AG04449 (cell line): ENCODE results near the gene PRKG1.

Source experiments
- CTCF ChIA-PET: fragments of 350-600 bp; formaldehyde crosslinking; extraction: SDS; loops from one replicate; lab custom pipeline; 2021; ENCODE audit warnings: antibody characterized with exemption; lab: Yijun Ruan, JAX
- POLR2A ChIA-PET: fragments of 400-600, 350-600 bp; formaldehyde crosslinking; extraction: SDS; loops from one replicate; lab custom pipeline; 2020; ENCODE audit warnings: antibody characterized with exemption, inconsistent platforms; lab: Yijun Ruan, JAX
- DNase-seq: peaks from one replicate; pipeline ENCODE4 v3.0.0-alpha.2; 2010; ENCODE audit warnings: low read depth, low spot score
- H3K4me3 ChIP-seq: 2 replicates; pipeline ENCODE4 v1.5.1; 2011; ENCODE audit warnings: low read depth, mild to moderate bottlenecking, control low read depth, low read length
- TF ChIP-seq, protein P1 (sequence below): IDR thresholded peaks from one replicate; pipeline ENCODE4 v1.5.1; 2011; ENCODE audit warnings: mild to moderate bottlenecking, moderate library complexity, low read length, control low read depth, inconsistent platforms; ENCODE audit not compliant: insufficient read depth; ENCODE audit errors: missing control alignments

Gene PRKG1

DNA sequence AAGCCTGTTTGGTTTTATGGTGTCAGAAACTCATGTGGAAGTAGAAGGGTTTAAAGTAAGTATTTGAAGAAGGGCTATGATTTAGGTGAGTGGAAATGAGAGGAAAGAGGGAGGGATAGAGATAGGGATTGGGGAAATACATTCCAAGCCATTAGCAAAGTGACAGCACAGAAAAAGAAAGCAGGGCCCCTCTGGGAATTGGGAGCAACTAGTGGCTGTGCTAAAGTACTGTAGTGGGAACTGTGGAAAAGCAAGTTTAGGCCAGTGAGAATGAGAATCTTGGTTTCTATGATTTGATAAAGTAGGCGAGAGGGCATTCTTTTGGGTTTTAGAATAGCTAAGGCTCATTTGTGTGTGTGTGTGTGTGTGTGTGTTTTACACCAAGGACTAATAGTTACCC lies 5.0 kb downstream of the PRKG1 start:
- TF ChIP-seq, protein P1, sequence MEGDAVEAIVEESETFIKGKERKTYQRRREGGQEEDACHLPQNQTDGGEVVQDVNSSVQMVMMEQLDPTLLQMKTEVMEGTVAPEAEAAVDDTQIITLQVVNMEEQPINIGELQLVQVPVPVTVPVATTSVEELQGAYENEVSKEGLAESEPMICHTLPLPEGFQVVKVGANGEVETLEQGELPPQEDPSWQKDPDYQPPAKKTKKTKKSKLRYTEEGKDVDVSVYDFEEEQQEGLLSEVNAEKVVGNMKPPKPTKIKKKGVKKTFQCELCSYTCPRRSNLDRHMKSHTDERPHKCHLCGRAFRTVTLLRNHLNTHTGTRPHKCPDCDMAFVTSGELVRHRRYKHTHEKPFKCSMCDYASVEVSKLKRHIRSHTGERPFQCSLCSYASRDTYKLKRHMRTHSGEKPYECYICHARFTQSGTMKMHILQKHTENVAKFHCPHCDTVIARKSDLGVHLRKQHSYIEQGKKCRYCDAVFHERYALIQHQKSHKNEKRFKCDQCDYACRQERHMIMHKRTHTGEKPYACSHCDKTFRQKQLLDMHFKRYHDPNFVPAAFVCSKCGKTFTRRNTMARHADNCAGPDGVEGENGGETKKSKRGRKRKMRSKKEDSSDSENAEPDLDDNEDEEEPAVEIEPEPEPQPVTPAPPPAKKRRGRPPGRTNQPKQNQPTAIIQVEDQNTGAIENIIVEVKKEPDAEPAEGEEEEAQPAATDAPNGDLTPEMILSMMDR, result no peak
- CTCF ChIA-PET, result interaction anchor here (2.6 kb wide), 1 partner anchor 343 kb away, joined by 8 read pairs; no protein-coding TSS in a partner anchor
- POLR2A ChIA-PET, result no interaction called here
- no peak for DNase-seq
- H3K4me3 ChIP-seq, result no peak overlapping the region

DNA sequence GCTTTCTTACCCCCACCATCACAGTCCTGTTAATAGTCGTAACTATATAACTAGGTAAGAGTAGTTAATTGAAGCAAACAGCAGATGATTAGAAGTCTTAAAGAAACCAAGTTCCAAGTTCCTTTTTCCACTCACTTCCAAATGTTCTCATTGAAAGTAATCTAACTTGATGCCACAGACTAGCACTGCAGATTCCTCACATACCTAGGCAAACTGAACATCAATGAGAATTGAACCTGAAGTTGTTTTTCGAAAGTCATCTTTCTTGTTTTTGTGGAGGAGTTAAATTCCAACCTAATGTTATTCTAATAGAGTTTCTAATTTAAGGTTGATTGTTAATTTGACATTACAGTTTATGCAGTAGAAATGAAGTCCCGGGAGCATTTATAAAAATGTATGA lies 5.5 kb downstream of the PRKG1 start:
- no peak overlapping the region for H3K4me3 ChIP-seq
- DNase-seq, result no peak
- TF ChIP-seq, protein P1, result no peak
- CTCF ChIA-PET, result interaction anchor here (2.6 kb wide), 1 partner anchor 343 kb away, joined by 8 read pairs; no protein-coding TSS in a partner anchor
- POLR2A ChIA-PET, result no interaction called here

DNA sequence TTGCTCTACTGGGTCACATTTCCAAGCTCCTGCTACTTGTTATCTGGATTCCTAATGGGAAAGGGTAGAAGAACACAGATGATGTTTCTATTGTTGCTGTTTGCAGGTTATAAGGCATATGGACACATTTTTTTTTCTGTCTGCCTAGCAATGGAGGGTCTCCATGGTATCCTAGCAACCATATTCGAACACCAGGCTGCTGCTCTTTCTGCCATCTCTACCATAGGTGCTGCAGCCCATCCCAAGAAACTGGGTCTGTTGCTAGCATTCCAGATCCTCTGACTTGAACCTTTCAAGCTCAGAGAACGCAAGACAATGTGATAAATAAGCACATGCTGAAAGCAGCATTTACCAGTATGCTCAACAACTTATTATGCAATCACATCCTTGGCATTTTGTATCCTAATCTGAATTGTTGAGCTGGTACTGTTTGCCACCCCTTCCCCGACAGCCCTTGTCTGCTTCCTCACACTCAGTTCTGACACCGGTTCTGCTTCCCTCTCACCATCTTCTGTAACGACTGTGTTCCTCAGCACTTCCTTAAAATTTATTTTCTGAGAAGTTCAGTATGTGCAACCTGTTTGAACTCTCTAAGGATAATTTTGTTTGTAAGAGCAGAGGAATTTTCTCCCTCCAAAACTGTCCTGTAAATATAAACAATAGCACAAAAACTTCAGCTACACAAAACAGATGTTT lies 6.2 kb downstream of the PRKG1 start:
- H3K4me3 ChIP-seq, result no peak overlapping the region
- no peak for DNase-seq
- TF ChIP-seq, protein P1, result no peak
- ChIA-PET CTCF (interaction anchor here (1.0 to 2.6 kb wide), 3 partner anchors 11 to 342 kb away, joined by 3 to 8 read pairs (median 5); no protein-coding TSS in a partner anchor), POLR2A (no interaction called here)

DNA sequence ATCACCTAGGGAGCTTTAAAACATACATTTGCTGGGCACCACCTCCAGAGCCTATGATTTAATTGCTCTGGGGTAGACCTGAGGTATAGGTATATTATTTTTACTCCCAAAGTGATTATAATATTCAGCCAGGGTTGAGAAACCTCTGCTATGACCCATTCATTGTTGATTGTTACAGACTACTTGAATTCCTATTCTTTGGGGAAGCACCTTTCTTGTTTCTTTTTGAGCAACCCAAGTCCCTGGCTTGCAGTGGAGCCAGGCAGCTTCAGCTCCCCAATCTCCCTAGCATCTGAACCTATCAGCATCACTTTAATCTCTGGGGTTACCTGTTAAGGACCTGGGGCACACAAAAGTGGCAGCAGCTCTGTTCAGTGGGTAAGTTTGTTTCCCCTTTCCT lies 8.6 kb downstream of the PRKG1 start:
- TF ChIP-seq, protein P1, result no peak
- H3K4me3 ChIP-seq, result no peak overlapping the region
- ChIA-PET POLR2A (no interaction called here), CTCF (interaction anchor here (0.8 to 2.2 kb wide), 4 partner anchors 9 to 339 kb away, joined by 3 to 10 read pairs (median 6); partner anchors contain the start of gene PRKG1)
- DNase-seq, result no peak

DNA sequence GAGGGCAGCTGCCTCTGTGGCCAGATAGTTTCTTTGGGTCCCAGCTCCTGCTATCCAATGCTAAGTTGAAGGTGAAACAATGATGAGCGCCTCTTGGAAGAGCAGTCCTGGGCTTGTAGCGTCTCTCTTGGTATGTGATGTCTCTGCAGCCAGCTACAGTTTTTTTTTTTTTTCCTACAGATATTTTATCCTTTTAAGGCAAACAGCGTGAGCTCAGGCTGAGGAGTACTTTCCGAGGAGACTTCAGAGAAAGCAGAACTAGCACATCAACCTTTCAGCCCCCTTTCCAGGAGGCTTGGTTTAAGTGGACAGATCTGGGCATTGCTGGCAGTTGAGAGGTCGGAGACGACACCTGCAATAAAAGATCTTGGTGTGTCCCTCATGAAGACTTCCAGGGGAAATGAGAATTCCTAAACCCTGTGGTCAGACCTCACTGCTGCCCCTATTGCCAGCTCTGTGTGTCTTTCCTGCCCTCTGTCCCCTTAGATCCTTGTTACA lies 9.1 kb downstream of the PRKG1 start:
- POLR2A ChIA-PET, result no interaction called here
- TF ChIP-seq, protein P1, result no peak
- CTCF ChIA-PET, result interaction anchor here (0.8 to 2.2 kb wide), 4 partner anchors 9 to 339 kb away, joined by 3 to 10 read pairs (median 6); partner anchors contain the start of gene PRKG1
- no peak for DNase-seq
- no peak overlapping the region for H3K4me3 ChIP-seq

DNA sequence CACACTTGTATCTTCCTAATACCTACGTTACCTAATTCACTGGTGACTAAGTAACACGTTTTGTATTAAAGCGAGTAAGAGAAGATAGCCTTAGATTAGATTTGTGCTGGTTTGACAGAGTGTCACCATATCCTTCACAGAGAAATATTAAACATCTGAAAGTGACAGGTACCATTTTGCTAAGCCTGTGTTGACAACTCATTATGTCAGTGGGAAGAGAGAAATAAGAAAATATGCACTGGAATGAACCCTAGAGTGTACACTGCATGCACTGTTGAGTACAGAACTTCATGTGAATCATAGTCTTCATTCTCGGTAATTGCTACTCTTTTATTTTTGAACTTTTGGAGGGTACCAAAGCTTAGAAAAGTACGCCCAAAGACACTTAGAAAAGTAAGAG lies 10.9 kb downstream of the PRKG1 start:
- TF ChIP-seq, protein P1, result no peak
- CTCF ChIA-PET, result interaction anchor here (0.6 to 0.8 kb wide), 2 partner anchors 8 to 1057 kb away, joined by 3 read pairs; no protein-coding TSS in a partner anchor
- DNase-seq, result no peak
- no peak overlapping the region for H3K4me3 ChIP-seq
- POLR2A ChIA-PET, result no interaction called here
